ENCODE data around the gene ZFYVE28. TPM values are rescaled to one million over a fixed set of nuclear protein-coding genes. Genes with fewer than 3 reads are reported as not detected.

ZFYVE28 gene
- total RNA-seq, 1 donor from 2014 or later: 3.3 TPM

- Mint-ChIP-seq H3K4me3 (ENCODE audit: low read depth) (no peak overlapping the region), H3K4me1 (ENCODE audit: low read depth) (peaks cover 1% of the 10 kb centered on the region), H3K27me3 (no peaks in the 10 kb centered on the region), H3K27ac (no peak overlapping the region), H3K36me3 (ENCODE audit: insufficient read depth) (no peaks in the 10 kb centered on the region), H3K9me3 (ENCODE audit: low read depth) (no peaks in the 10 kb centered on the region)
- TF ChIP-seq, protein P1, sequence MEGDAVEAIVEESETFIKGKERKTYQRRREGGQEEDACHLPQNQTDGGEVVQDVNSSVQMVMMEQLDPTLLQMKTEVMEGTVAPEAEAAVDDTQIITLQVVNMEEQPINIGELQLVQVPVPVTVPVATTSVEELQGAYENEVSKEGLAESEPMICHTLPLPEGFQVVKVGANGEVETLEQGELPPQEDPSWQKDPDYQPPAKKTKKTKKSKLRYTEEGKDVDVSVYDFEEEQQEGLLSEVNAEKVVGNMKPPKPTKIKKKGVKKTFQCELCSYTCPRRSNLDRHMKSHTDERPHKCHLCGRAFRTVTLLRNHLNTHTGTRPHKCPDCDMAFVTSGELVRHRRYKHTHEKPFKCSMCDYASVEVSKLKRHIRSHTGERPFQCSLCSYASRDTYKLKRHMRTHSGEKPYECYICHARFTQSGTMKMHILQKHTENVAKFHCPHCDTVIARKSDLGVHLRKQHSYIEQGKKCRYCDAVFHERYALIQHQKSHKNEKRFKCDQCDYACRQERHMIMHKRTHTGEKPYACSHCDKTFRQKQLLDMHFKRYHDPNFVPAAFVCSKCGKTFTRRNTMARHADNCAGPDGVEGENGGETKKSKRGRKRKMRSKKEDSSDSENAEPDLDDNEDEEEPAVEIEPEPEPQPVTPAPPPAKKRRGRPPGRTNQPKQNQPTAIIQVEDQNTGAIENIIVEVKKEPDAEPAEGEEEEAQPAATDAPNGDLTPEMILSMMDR (IDR thresholded peaks at IDR 0.05; ENCODE audit: unreplicated experiment): no peak
- no peak for DNase-seq (ENCODE audit: low spot score, unreplicated experiment)
Observed at GRCh38 chr4:2361366-2362265, 56.8 kb downstream of the ZFYVE28 start.

- no peak for DNase-seq (ENCODE audit: low spot score, unreplicated experiment)
- TF ChIP-seq, protein P1 (IDR thresholded peaks at IDR 0.05; ENCODE audit: unreplicated experiment): no peak
- Mint-ChIP-seq H3K36me3 (ENCODE audit: insufficient read depth) (no peaks in the 10 kb centered on the region), H3K27ac (no peak overlapping the region), H3K9me3 (ENCODE audit: low read depth) (no peaks in the 10 kb centered on the region), H3K4me3 (ENCODE audit: low read depth) (no peak overlapping the region), H3K27me3 (no peaks in the 10 kb centered on the region), H3K4me1 (ENCODE audit: low read depth) (peaks cover 1% of the 10 kb centered on the region)
Observed at GRCh38 chr4:2360396-2360730, 58.1 kb downstream of the ZFYVE28 start.

GRCh38 chr4:2359591-2360395 lies 58.7 kb downstream of the ZFYVE28 start:
- Mint-ChIP-seq H3K4me1 (ENCODE audit: low read depth) (peaks cover 1% of the 10 kb centered on the region), H3K4me3 (ENCODE audit: low read depth) (no peak overlapping the region), H3K27me3 (no peaks in the 10 kb centered on the region), H3K27ac (no peak overlapping the region), H3K36me3 (ENCODE audit: insufficient read depth) (no peaks in the 10 kb centered on the region), H3K9me3 (ENCODE audit: low read depth) (no peaks in the 10 kb centered on the region)
- no peak for DNase-seq (ENCODE audit: low spot score, unreplicated experiment)
- TF ChIP-seq, protein P1 (IDR thresholded peaks at IDR 0.05; ENCODE audit: unreplicated experiment): no peak

DNA sequence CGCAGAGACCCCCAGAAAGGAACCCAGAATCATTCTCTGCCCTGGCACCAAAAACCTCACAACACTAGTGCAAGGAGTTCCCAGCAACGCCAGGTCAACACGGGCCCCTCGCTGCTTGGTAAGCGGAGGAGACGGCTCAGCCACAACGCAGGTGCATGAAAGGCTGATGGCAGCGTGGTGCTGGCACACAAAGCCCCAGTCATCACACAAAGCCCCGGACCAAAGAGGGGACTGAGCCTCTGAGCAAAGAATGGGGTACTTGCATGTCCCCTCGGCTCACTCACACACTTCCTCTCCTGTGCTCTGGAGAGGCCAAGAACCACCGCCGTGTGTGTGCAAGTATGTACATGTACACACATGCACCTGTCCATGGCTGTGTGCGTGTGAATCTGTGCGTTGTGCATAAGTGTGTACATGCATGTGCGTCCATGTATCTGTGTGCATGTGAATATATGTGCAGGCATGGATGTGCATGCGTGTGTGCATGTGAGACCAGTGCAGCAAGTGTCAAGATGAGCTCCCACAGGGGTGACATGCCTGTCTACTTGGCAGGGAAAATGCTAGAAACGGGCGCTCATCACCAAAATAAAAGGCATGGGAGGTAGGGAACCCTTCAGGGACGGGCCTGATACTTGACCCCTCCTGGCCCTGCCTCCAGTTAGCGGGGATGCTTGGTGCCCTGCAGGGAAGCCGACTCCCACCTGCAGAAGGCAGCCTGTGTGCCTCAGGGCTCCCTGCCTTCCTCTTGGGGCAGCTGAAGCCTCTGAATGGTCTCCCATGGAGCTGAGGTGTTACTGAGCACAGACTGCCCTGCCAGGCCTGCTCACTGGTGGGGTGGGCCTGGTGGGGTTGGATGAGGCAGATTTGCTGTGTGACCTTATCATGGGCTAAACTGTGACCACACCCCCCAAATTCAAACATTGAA lies 60.4 kb downstream of the ZFYVE28 start:
- H3K27me3 Mint-ChIP-seq: no peaks in the 10 kb centered on the region
- H3K9me3 Mint-ChIP-seq (ENCODE audit: low read depth): no peaks in the 10 kb centered on the region
- no peaks in the 10 kb centered on the region for H3K36me3 Mint-ChIP-seq (ENCODE audit: insufficient read depth)
- no peak for DNase-seq (ENCODE audit: low spot score, unreplicated experiment)
- H3K4me1 Mint-ChIP-seq (ENCODE audit: low read depth): peaks cover 1% of the 10 kb centered on the region
- TF ChIP-seq, protein P1 (IDR thresholded peaks at IDR 0.05; ENCODE audit: unreplicated experiment): no peak
- no peak overlapping the region for H3K4me3 Mint-ChIP-seq (ENCODE audit: low read depth)
- H3K27ac Mint-ChIP-seq: no peak overlapping the region
